SK-N-SH treated with all-trans-retinoic acid at 6 μM for 48 hours (cell line): Measurements from ENCODE around the gene DEGS2.

Experiments used
- ARNTL ChIP-seq: fragments of 450-650 bp; formaldehyde crosslinking; IDR thresholded peaks from 2 replicates; pipeline ENCODE4 v1.5.0; 2020; ENCODE audit warnings: low read depth, mild to moderate bottlenecking, moderate library complexity, borderline replicate concordance
- CSDC2 ChIP-seq: fragments of 250-450 bp; sonication (Bioruptor Pico); IDR thresholded peaks from 2 replicates; pipeline ENCODE4 v1.5.0; 2020; ENCODE audit warnings: mild to moderate bottlenecking, moderate library complexity
- SNAI2 ChIP-seq: fragments of 250-450 bp; sonication (Bioruptor Pico); IDR thresholded peaks from 2 replicates; pipeline ENCODE4 v1.5.0; 2020; ENCODE audit warnings: mild to moderate bottlenecking, moderate library complexity
- TF ChIP-seq, protein P1 (sequence below): fragments of 250-450 bp; sonication (Bioruptor Pico); IDR thresholded peaks from 2 replicates; pipeline ENCODE4 v1.8.0; 2021; ENCODE audit warnings: low read depth, mild to moderate bottlenecking, moderate library complexity, borderline replicate concordance

DNA sequence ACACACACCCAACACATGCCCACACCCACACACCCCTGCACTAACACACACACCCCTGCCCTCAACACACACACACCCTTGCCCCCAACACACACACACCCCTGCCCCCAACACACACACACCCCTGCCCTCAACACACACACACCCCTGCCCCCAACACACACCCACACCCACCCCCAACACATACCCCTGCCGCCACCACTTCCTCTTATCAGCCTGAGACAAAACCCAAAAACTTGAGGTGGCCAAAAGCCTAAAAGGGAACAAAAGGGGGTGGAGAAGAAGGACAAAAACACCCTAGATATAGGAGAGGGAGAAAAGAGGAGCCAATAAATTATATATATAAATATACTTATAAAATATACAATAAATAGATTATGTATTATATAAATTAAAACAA is 9.1 kb upstream of the DEGS2 start:
- TF ChIP-seq ARNTL (CRISPR knock-in tag) (no peak), CSDC2 (no peak), SNAI2 (no peak)
- TF ChIP-seq, protein P1, sequence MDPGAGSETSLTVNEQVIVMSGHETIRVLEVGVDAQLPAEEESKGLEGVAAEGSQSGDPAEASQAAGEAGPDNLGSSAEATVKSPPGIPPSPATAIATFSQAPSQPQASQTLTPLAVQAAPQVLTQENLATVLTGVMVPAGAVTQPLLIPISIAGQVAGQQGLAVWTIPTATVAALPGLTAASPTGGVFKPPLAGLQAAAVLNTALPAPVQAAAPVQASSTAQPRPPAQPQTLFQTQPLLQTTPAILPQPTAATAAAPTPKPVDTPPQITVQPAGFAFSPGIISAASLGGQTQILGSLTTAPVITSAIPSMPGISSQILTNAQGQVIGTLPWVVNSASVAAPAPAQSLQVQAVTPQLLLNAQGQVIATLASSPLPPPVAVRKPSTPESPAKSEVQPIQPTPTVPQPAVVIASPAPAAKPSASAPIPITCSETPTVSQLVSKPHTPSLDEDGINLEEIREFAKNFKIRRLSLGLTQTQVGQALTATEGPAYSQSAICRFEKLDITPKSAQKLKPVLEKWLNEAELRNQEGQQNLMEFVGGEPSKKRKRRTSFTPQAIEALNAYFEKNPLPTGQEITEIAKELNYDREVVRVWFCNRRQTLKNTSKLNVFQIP (CRISPR knock-in tag), result no peak
